Ovary (tissue), 3 donors: Measurements from ENCODE around the gene OTUD7B.

Experiments used
- CTCF ChIP-seq, 3 donors: fragments of 450-650 bp in 2 of 3; fragments of 200-600 bp in 1 of 3; IDR thresholded peaks; one replicate each; pipeline versions ENCODE4 v1.5.1 to v1.8.0; 2016 to 2022; ENCODE audit warnings: antibody characterized with exemption in 3 of 3, mild to moderate bottlenecking in 1 of 3
- POLR2A ChIP-seq: fragments of 450-650 bp; IDR thresholded peaks from one replicate; pipeline ENCODE4 v1.6.1; 2017; ENCODE audit warnings: antibody characterized with exemption, mild to moderate bottlenecking, moderate library complexity
- donor health status: DM: no; HTN: no; CAD: no.

GRCh38 chr1:149931212-149931790, 79.2 kb downstream of the OTUD7B start:
- TF ChIP-seq CTCF (IDR thresholded peaks at IDR 0.05) (no peak), POLR2A (no peak)
